ENCODE measurements around the gene AAK1.

- TF ChIP-seq CTCF (conservative IDR thresholded peaks at IDR 0.05 in 1 of 2, IDR thresholded peaks at IDR 0.05 in 1 of 2; ENCODE audit: extremely low read depth in 1 of 2, insufficient read depth in 1 of 2, low read depth in 1 of 2, low read length in 2 of 2) (no peak), EZH2 (IDR thresholded peaks at IDR 0.05; ENCODE audit: borderline replicate concordance, low read length) (no peak)
Observed at GRCh38 chr2:69483696-69484095, 159.8 kb downstream of the AAK1 start.
